HUES6 (cell line): ENCODE measurements around the gene PARP1.
"Not testable (repeated sequence)": the region's sequence is repeated elsewhere in the genome, so short reads cannot be mapped to it uniquely, and the experiment has no call there.

Experiments
- H3K27ac ChIP-seq: 2 replicates; pipeline ENCODE4 v1.7.0; 2013; ENCODE audit warnings: low read depth, mild to moderate bottlenecking, low read length, inconsistent platforms
- H3K27me3 ChIP-seq: 2 replicates; pipeline ENCODE4 v1.6.1; 2013; ENCODE audit warnings: low read length; ENCODE audit not compliant: control insufficient read depth, insufficient read depth
- H3K36me3 ChIP-seq: 2 replicates; pipeline ENCODE4 v1.6.1; 2013; ENCODE audit warnings: low read length; ENCODE audit not compliant: control insufficient read depth, insufficient read depth
- H3K4me1 ChIP-seq: 2 replicates; pipeline ENCODE4 v1.6.1; 2013; ENCODE audit warnings: low read length; ENCODE audit not compliant: control insufficient read depth, insufficient read depth
- H3K4me3 ChIP-seq: 2 replicates; pipeline ENCODE4 v1.5.1; 2013; ENCODE audit warnings: low read depth, low read length
- H3K9ac ChIP-seq: one replicate; pipeline ENCODE4 v1.6.1; 2013; ENCODE audit warnings: mild to moderate bottlenecking, low read length
- H3K9me3 ChIP-seq: 2 replicates; pipeline ENCODE4 v1.6.1; 2013; ENCODE audit warnings: low read depth, low read length; ENCODE audit not compliant: control insufficient read depth, insufficient read depth

The PARP1 gene

GRCh38 chr1:226428791-226429461 lies 21.0 kb upstream of the PARP1 start:
- no peaks in the 10 kb centered on the region for H3K9me3 ChIP-seq

DNA sequence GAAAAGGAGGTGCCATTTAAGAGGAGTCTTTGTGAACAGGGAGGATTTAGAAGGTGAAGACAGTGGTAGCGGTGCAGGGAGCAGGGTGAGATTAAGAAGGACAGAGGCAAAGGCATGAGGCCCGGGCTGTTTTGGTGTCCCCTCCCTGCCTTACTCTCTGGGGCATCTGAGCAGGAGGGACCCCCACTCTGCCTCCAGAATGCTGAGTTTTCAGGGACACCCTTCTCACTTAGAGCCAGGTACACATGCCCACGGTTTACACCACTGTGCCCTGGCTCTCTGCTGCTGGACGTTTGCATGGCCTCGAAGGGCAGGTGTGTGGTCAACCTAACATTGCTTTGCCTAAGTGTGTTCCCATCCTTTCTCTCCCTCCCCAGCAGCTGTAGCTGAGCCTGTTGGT lies 20.5 kb upstream of the PARP1 start:
- Histone ChIP-seq H3K36me3 (no peaks in the 10 kb centered on the region), H3K9ac (no peak overlapping the region), H3K27me3 (no peaks in the 10 kb centered on the region), H3K4me1 (peaks cover 19% of the 10 kb centered on the region; the same call in 1 of the 2 replicates), H3K9me3 (no peaks in the 10 kb centered on the region), H3K4me3 (no peak overlapping the region), H3K27ac (no peak overlapping the region)

More at GRCh38 chr1:226428791-226429461, 21.0 kb upstream of the PARP1 start:
- no peak overlapping the region for H3K27ac ChIP-seq
- H3K4me1 ChIP-seq = peaks cover 19% of the 10 kb centered on the region; the same call in 1 of the 2 replicates
- H3K27me3 ChIP-seq = no peaks in the 10 kb centered on the region
- peak overlapping the region; percentile 21; the same call in 1 of the 2 replicates for H3K4me3 ChIP-seq
- no peak overlapping the region for H3K9ac ChIP-seq
- no peaks in the 10 kb centered on the region for H3K36me3 ChIP-seq

DNA sequence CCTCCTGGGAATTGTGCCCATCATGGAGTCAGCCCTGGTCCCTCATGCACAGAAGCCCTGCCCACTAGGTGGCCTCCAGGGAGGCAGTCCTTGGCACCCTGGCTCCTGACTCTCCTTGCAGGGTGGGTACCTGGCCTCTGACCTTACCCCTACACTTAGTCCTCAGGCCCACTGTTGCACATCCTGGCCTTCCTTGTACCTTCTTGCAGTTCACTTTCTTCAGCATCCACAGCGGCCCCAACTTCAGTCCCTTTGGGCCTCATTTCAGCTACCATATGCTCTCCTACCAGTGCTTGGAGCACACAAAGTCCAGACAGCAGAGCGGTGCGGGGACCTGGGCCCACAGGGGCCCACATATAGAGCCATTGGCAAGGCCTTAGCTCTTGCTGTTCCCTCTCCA lies 19.2 kb upstream of the PARP1 start:
- Histone ChIP-seq H3K36me3 (no peaks in the 10 kb centered on the region), H3K4me3 (no peak overlapping the region), H3K27me3 (no peaks in the 10 kb centered on the region), H3K9ac (no peak overlapping the region), H3K27ac (no peak overlapping the region), H3K4me1 (peaks cover 12% of the 10 kb centered on the region; the same call in 1 of the 2 replicates), H3K9me3 (no peaks in the 10 kb centered on the region)

DNA sequence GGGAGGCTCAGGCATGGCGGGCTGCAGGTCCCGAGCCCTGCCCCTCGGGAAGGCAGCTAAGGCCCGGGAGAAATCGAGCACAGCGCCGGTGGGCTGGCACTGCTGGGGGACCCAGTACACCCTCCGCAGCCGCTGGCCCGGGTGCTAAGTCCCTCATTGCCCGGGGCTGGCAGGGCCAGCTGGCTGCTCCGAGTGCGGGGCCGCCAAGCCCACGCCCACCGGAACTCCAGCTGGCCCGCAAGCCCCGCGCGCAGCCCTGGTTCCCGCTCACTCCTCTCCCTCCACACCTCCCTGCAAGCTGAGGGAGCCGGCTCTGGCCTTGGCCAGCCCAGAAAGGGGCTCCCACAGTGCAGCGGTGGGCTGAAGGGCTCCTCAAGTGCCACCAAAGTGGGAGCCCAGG lies 18.5 kb upstream of the PARP1 start:
- not testable (repeated sequence) for H3K9ac ChIP-seq, H3K36me3 ChIP-seq, H3K4me3 ChIP-seq, H3K27ac ChIP-seq, H3K9me3 ChIP-seq, H3K27me3 ChIP-seq
- H3K4me1 ChIP-seq = peaks cover 12% of the 10 kb centered on the region; the same call in 1 of the 2 replicates

GRCh38 chr1:226425431-226426031 lies 17.6 kb upstream of the PARP1 start:
- no peak overlapping the region for H3K4me3 ChIP-seq
- H3K27ac ChIP-seq = no peak overlapping the region

GRCh38 chr1:226425004-226425378 lies 17.1 kb upstream of the PARP1 start:
- H3K27me3 ChIP-seq = no peaks in the 10 kb centered on the region
- no peak overlapping the region for H3K27ac ChIP-seq
- H3K9ac ChIP-seq = no peak overlapping the region
- H3K9me3 ChIP-seq = no peaks in the 10 kb centered on the region
- no peaks in the 10 kb centered on the region for H3K36me3 ChIP-seq
- no peak overlapping the region for H3K4me3 ChIP-seq
- H3K4me1 ChIP-seq = peaks cover 12% of the 10 kb centered on the region; the same call in 1 of the 2 replicates

More at GRCh38 chr1:226425431-226426031, 17.6 kb upstream of the PARP1 start:
- H3K9ac ChIP-seq = no peak overlapping the region
- no peaks in the 10 kb centered on the region for H3K27me3 ChIP-seq
- H3K36me3 ChIP-seq = no peaks in the 10 kb centered on the region
- H3K4me1 ChIP-seq = peaks cover 12% of the 10 kb centered on the region; the same call in 1 of the 2 replicates
- no peaks in the 10 kb centered on the region for H3K9me3 ChIP-seq

DNA sequence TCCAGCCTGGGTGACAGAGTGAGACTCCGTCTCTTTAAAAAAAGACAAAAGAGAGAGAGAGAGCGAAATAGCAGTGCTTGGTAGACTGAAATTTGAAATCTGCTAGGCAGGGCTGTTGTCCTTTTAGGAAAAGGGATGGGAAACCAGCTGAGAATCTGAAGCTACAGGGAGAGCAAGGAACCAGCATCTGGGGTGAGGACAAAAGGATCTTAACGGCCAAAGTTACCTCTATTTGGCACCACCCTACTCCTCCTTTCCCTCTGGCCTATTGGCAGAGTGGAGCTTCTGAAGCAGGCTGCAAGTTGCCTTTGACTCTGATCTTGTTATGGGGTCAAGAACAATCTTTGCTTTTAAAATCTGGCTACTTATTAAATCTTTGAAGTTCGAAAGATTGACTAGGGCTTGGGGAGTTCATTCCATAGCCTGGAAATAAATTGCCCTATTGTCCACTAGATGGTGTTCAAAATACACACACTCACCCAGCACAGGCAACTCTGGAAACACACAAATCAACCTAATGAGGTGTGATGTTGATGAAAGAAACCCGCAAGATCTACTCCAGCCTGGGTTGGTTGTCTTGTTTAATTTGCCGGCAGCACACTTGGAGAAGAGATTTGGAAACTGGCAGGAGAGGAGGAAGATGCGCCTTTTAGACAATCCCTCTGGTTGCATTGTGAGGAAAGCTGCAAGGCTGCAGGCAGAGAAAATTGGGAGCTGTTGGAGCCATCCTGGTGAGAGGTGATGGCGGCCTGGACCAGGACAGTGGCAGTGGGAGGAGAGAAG lies 16.5 kb upstream of the PARP1 start:
- Histone ChIP-seq H3K9ac (no peak overlapping the region), H3K4me3 (no peak overlapping the region), H3K9me3 (no peaks in the 10 kb centered on the region), H3K27ac (no peak overlapping the region), H3K36me3 (no peaks in the 10 kb centered on the region), H3K4me1 (peaks cover 12% of the 10 kb centered on the region; the same call in 1 of the 2 replicates), H3K27me3 (no peaks in the 10 kb centered on the region)

DNA sequence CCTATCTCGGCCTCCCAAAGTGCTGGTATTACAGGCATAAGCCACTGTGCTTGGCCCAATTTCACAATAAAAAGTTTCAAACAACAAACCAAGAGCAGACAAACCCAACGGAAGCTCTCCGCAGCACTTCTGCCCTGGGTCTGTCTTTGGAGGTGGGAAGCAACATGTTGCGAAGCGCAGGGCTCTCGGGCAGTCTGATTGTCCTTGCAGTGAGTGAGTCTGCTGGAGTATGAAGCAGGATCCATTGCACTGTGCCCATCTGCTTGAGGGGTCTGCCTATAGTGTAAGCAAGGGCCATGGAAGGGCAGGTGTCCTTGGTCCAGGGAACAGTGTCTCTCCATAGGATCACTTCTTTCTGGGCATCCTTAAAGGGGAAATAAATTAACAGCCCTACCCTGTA lies 14.6 kb upstream of the PARP1 start:
- H3K9me3 ChIP-seq = no peaks in the 10 kb centered on the region
- H3K9ac ChIP-seq = no peak overlapping the region
- H3K36me3 ChIP-seq = no peaks in the 10 kb centered on the region
- H3K27me3 ChIP-seq = no peaks in the 10 kb centered on the region
- H3K4me1 ChIP-seq = peaks cover 3% of the 10 kb centered on the region; the same call in 1 of the 2 replicates
- no peak overlapping the region for H3K27ac ChIP-seq
- no peak overlapping the region for H3K4me3 ChIP-seq

- Histone ChIP-seq H3K4me1 (peaks cover 3% of the 10 kb centered on the region; the same call in 1 of the 2 replicates), H3K36me3 (no peaks in the 10 kb centered on the region), H3K9me3 (no peaks in the 10 kb centered on the region), H3K27me3 (no peaks in the 10 kb centered on the region), H3K27ac (no peak overlapping the region), H3K4me3 (no peak overlapping the region), H3K9ac (no peak overlapping the region)
These were observed 13.0 kb upstream of the PARP1 start for GRCh38 chr1:226420897-226421296.

DNA sequence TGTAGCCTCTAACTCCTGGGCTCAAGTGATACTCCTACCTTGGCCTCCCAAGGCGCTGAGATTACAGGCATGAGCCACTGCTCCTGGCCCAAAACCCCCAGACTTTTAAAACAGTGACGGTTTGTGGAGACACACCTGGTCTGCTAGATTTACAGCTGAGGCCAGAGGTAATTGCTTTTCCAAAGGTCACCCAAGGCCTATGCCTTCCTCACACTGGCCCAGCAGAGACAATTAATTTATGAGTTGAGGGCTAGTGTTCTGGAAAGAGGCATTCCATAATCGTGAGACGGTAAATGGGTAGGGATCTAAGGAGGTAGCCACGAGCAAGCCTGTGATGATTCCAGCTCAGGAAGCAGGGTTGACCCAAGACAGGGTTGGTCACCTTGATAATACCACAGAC lies 12.4 kb upstream of the PARP1 start:
- no peak overlapping the region for H3K4me3 ChIP-seq
- H3K27ac ChIP-seq = no peak overlapping the region
- no peaks in the 10 kb centered on the region for H3K36me3 ChIP-seq
- H3K9me3 ChIP-seq = no peaks in the 10 kb centered on the region
- no peaks in the 10 kb centered on the region for H3K27me3 ChIP-seq
- no peak overlapping the region for H3K9ac ChIP-seq
- peaks cover 3% of the 10 kb centered on the region; the same call in 1 of the 2 replicates for H3K4me1 ChIP-seq
